ENCODE measurements around the gene NPRL2. TPM values are rescaled to one million over a fixed set of nuclear protein-coding genes. Genes with fewer than 3 reads are reported as not detected.

Gene NPRL2
- total RNA-seq, 1 experiment from 2014 or later: 27.3 TPM

GRCh38 chr3:50354186-50354764 is 3.7 kb upstream of the NPRL2 start:
- DNase-seq (ENCODE audit: low spot score): no peak
- in situ Hi-C loops (cut with HindIII; ENCODE audit: low sequenced_read_pairs): loop anchor here (10.0 kb wide), 2 partner anchors 89 to 181 kb away; partner anchors contain the start of gene SEMA3B

DNA sequence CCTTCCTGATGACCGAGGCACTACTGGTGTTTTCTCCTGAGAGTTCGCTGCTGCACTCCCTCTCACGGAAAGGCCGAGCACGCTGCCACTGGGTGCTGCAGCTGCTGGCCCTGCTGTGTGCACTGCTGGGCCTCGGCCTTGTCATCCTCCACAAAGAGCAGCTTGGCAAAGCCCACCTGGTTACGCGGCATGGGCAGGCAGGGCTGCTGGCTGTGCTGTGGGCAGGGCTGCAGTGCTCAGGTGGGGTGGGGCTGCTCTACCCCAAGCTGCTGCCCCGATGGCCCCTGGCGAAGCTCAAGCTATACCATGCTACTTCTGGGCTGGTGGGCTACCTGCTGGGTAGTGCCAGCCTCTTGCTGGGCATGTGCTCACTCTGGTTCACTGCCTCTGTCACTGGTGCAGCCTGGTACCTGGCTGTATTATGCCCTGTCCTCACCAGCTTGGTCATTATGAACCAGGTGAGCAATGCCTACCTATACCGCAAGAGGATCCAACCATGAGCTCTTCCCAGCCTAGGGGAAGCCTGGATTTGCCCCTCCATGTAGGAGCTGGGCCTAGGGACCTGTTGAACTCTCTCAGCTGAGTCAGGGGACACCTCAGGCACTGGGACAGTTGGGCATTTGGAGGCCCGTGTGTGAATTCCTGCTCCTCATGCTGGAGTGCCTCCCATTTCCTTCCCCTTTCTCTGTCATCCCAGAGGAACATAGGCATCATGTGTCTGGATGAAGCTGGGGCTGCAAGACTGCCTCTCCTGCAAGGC is 2.9 kb upstream of the NPRL2 start:
- in situ Hi-C loops (cut with HindIII; ENCODE audit: low sequenced_read_pairs): loop anchor here (10.0 kb wide), 2 partner anchors 89 to 181 kb away; partner anchors contain the start of gene SEMA3B
- no peak for DNase-seq (ENCODE audit: low spot score)

GRCh38 chr3:50352781-50353180 is 2.2 kb upstream of the NPRL2 start:
- in situ Hi-C loops (cut with HindIII; ENCODE audit: low sequenced_read_pairs): loop anchor here (10.0 kb wide), 2 partner anchors 88 to 182 kb away; partner anchors contain the start of gene SEMA3B
- no peak for DNase-seq (ENCODE audit: low spot score)

DNA sequence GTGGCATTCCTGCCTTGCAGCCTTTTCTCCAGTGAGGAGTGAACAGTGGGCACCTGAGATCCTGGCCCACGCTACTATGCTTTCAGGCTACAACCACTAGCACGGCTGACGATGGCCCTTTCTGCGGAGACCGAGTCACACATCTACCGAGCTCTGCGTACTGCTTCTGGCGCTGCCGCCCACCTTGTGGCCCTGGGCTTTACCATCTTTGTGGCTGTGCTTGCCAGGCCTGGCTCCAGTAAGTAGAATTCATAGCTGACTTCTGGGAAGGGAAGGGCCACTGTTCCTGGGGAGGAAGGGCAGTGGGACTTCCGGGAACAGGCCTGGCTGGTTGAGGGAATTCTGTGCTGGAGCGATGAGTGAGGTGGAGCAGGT is 735 bp upstream of the NPRL2 start:
- DNase-seq (ENCODE audit: low spot score): no peak
- in situ Hi-C loops (cut with HindIII; ENCODE audit: low sequenced_read_pairs): loop anchor here (10.0 kb wide), 2 partner anchors 87 to 183 kb away; partner anchors contain the start of gene SEMA3B

- in situ Hi-C loops (cut with HindIII; ENCODE audit: low sequenced_read_pairs): loop anchor here (10.0 kb wide), 2 partner anchors 85 to 185 kb away; partner anchors contain the start of gene SEMA3B
- no peak for DNase-seq (ENCODE audit: low spot score)
Observed at GRCh38 chr3:50350213-50350526, 405 bp downstream of the NPRL2 start.

DNA sequence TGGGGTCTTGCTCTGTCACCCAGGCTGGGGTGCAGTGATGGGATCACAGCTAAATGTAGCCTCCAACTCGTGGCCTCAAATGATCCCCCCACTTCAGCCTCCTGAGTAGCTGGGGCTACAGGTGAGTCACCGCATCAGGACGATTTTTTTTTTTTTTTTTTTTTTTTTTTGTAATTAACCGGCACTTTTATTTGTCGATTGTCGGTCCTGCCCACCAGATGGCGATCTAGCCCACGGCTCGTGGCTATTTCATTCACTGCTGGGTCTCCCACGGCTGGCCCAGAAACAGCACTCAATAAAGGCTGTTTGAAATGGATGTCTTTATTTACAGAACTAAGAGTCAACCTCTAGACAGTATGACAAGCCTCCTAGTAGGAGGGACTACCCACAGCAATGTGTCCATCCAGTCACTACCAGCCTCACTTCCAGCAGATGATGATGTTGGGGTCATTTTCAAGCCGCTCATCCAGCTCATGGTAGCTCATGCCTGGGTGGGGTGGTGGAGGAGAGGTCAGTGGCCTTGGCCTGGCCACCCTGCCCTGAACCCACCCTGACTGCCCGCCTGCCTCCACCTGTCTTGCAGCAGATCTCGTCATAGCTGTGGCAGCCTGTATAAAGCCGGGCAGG is 3.3 kb downstream of the NPRL2 start:
- DNase-seq (ENCODE audit: low spot score): peak; percentile 86
- in situ Hi-C loops (cut with HindIII; ENCODE audit: low sequenced_read_pairs): no loop called here

GRCh38 chr3:50345586-50346234 is 4.9 kb downstream of the NPRL2 start, which contains the start of gene ZMYND10:
Gene ZMYND10, minus strand, starts transcription at chr3:50345732. Its CDS starts 153 bp downstream, at chr3:50345579.
- in situ Hi-C loops (cut with HindIII; ENCODE audit: low sequenced_read_pairs): no loop called here
- no peak for DNase-seq (ENCODE audit: low spot score)

DNA sequence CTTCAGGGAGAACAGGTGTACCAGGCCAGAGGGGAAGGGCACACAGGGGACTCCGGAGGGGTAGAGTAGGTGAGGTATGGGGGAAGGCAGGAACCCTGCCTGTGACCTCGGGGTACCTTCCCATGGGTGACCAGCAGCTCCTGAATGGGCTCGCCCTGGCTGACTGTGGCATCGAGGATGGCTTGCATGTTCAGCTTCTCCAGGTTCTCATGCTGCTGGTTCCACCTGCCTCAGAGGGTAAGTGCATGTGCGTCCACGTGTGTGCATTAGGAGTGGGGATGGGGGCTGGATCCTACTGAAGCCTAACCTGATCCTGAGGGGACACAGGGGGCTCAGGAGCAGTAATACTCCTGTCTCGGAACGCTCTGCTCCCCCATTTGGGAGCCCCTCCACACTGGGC is 5.6 kb downstream of the NPRL2 start:
- in situ Hi-C loops (cut with HindIII; ENCODE audit: low sequenced_read_pairs): no loop called here
- DNase-seq (ENCODE audit: low spot score): no peak

DNA sequence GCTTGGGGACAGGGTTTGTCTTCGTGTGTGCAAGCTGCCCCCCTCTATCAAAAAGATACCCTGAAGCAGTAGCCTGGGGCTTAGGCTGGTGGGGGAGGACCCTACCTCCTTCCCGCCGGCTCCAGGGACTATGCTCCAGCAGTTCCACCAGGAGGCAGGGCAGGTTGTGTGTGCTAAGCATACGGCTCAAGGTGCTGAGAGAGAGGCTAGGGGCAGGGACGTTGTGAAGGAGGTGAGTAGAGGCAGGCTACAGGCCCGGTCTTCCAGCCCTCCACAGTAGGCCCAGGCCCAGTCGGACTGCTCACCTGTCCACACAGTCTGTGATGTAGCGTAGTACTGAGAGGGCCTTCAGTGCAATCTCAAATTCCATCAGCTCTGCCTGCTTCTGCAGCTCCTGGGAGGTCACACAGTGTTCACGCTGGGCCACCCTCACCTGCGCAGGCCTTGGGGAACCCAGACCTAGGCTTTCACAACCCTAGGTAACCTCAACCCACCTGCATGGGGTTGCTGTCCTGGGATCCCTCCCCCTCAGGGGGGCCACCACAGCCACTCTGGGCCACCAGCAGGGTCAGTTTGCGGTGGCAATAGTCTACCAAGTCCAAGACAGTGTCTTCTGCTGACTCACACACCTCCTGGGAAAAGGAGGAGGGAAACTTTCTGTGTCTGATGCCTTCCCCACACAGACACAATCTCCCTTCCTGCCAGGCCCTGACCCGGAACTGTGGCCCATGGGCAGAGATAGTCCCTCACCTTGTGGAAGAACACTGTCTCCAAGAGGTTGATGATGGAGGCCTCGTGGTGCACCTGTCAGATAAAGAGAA is 7.6 kb downstream of the NPRL2 start:
- in situ Hi-C loops (cut with HindIII; ENCODE audit: low sequenced_read_pairs): no loop called here
- no peak for DNase-seq (ENCODE audit: low spot score)

DNA sequence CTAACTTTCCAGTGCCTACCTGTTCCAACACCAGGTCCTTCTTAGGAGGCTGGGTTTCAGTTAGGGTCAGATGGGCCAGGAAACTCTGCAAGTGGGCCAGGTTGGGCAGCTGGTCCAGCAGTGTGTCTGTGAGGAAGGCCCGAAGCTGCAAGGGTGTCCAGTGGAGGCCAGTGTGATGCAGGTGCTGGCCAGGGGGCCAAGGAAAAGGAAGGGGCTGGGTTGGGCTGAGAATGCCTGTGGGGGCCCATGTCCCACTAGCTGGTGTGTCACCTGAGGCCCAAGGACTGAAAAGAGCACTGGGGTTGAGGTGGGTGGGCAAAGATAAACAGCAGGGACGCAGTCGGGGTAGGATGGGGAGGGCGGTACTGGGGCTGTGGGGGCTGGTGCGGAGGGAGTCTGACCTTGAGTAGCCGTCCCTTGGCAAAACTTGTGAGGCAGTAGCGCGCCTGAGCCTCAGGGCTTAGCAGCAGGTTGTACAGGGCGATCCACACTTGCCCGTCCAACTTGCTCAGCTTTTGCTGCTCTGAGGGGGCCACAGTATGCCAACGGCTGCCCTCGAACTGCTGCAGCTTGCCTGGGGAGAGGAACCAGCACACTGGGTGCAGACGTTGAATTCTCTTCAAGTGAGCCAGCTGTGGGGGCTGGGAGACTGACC is 8.5 kb downstream of the NPRL2 start:
- in situ Hi-C loops (cut with HindIII; ENCODE audit: low sequenced_read_pairs): no loop called here
- no peak for DNase-seq (ENCODE audit: low spot score)

- DNase-seq (ENCODE audit: low spot score): no peak
- in situ Hi-C loops (cut with HindIII; ENCODE audit: low sequenced_read_pairs): no loop called here
Observed at GRCh38 chr3:50341537-50341936, 9.0 kb downstream of the NPRL2 start.

- in situ Hi-C loops (cut with HindIII; ENCODE audit: low sequenced_read_pairs): no loop called here
Observed at GRCh38 chr3:50340448-50341329, 9.9 kb downstream of the NPRL2 start, which contains the start of gene RASSF1. Gene RASSF1, minus strand, starts transcription at chr3:50340836. Its CDS starts 31 bp downstream, at chr3:50340805.

GRCh38 chr3:50340147-50340447 is 10.5 kb downstream of the NPRL2 start:
- in situ Hi-C loops (cut with HindIII; ENCODE audit: low sequenced_read_pairs): no loop called here
- DNase-seq (ENCODE audit: low spot score): no peak

More at GRCh38 chr3:50340448-50341329, 9.9 kb downstream of the NPRL2 start, which contains the start of gene RASSF1:
- peak; percentile 57 for DNase-seq (ENCODE audit: low spot score)

- in situ Hi-C loops (cut with HindIII; ENCODE audit: low sequenced_read_pairs): no loop called here
- no peak for DNase-seq (ENCODE audit: low spot score)
Observed at GRCh38 chr3:50339485-50340146, 11.0 kb downstream of the NPRL2 start.

DNA sequence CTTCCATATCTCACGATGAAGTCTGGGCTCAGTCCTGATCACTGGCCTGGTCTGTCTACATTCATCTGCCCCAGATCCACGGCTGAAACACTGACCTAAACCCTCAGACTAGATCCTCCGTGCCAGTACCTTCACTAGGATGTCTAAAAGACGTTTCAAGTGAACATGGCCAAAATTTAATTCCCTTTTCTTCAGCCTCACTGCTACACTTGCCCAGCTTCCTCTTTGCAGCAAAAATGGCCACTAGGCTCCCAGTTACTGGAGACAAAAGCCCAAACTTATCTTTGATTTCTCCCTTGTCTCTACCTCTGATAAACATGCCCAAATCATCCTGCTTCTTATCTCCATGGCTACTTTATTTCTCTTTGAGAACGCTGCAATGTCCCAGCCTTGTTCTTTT is 11.6 kb downstream of the NPRL2 start:
- in situ Hi-C loops (cut with HindIII; ENCODE audit: low sequenced_read_pairs): no loop called here
- DNase-seq (ENCODE audit: low spot score): no peak

DNA sequence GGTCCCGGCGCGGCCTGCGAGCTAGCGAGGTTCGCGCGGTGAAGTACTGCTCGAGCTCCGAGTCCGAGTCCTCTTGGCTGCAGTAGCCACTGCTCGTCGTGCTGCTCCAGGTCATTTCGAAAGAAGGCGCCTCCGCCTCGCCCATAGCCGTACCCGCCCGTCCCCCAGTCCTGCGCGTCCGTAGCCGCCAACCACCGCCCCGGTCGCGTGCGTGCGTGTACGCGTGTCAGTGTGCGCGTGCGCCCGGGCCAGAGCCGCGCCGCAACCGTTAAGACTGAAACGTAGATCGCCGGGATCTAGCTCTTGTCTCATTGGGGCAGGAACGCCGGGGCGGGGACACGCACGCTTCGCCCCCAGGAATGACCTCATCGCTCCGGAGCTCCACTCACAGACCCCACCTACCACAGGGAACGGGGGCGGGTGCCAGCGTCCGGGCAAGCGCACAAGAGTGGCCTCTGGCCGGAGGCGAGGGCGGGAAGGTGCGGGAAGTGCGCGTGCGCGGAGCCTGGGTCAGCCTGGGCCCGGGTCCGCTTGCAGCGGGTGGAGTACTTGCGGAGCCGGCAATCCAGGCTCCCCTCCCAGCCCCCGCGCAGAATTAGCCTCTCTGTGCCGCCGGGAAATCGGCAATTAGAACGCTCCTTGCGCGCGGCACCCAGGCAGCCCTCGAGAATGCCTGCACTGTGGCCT is 13.3 kb downstream of the NPRL2 start:
- in situ Hi-C loops (cut with HindIII; ENCODE audit: low sequenced_read_pairs): no loop called here
- peak; percentile 99 for DNase-seq (ENCODE audit: low spot score)
